GM12891 (cell line): ENCODE data around the gene CFAP58.
A peak's percentile ranks its signal among the peaks of the same experiment; 100 is the strongest.

Source experiments
- DNase-seq: peaks from one replicate; pipeline ENCODE4 v3.0.0; 2011; ENCODE audit warnings: low spot score; ENCODE audit not compliant: insufficient read length
- FAIRE-seq: peaks from 2 replicates; lab custom pipeline; 2011; peaks lifted over from hg19 to GRCh38; lab: Jason Lieb, UNC
- PAX5 ChIP-seq: IDR thresholded peaks from 2 replicates; pipeline ENCODE4 v1.6.1; 2011; ENCODE audit warnings: low read length, moderate library complexity, mild to moderate bottlenecking; ENCODE audit not compliant: insufficient read depth, severe bottlenecking
- POLR2A ChIP-seq: IDR thresholded peaks from 2 replicates; pipeline ENCODE4 v1.6.1; 2011; ENCODE audit warnings: low read depth, low read length, control low read depth
- POLR2AphosphoS5 ChIP-seq: IDR thresholded peaks from 2 replicates; pipeline ENCODE4 v1.6.1; 2011; ENCODE audit warnings: low read depth, low read length, control low read depth
- POU2F2 ChIP-seq: IDR thresholded peaks from 2 replicates; pipeline ENCODE4 v1.6.1; 2011; ENCODE audit warnings: low read depth, mild to moderate bottlenecking, control low read depth, low read length, moderate library complexity
- SPI1 ChIP-seq: IDR thresholded peaks from 2 replicates; pipeline ENCODE4 v1.6.1; 2011; ENCODE audit warnings: low read depth, low read length, control low read depth
- TAF1 ChIP-seq: IDR thresholded peaks from 2 replicates; pipeline ENCODE4 v1.6.1; 2011; ENCODE audit warnings: low read depth, low read length, control low read depth

Gene CFAP58

DNA sequence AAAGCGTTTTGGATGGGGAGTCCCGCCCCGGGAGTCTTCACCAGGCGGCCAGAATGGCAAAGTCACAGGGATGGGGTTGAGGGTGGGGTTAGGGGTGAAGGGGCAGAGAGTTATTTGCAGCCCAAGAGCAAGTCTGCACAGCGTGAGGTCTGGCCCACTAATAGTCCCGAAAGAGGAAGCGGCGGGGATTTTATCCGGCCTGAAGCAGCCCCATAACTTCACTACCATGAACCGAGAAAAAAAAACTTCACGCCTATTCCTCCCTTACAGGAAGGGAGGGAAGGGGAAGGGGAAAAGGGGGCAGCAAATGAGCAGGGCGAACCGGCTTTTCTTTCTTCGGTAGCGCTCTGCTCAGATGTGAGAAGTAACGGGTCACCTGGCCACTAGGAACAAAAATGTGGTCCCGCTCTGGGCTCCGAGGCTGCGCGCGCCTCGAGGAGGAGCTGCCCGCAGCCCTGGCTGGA, 16.1 kb upstream of the CFAP58 start:
- TF ChIP-seq POU2F2, result no peak
- TF ChIP-seq TAF1, result 0 out of 2 replicates have a peak, but pooled peaks have one; percentile 27
- peak; percentile 85 for TF ChIP-seq SPI1
- FAIRE-seq, result peak; percentile 41
- no peak for DNase-seq

- TF ChIP-seq POLR2A (peak; percentile 46; the same call in 1 of the 2 replicates), POU2F2 (no peak), SPI1 (no peak), TAF1 (0 out of 2 replicates have a peak, but pooled peaks have one; percentile 9), POLR2AphosphoS5 (no peak)
- FAIRE-seq, result no peak
- DNase-seq, result peak; percentile 58
Observed at GRCh38 chr10:104337985-104338735, 15.5 kb upstream of the CFAP58 start, which contains the start of gene ITPRIP. Gene ITPRIP, minus strand, starts transcription at chr10:104338465. Its CDS starts 22,414 bp downstream, at chr10:104316051.

DNA sequence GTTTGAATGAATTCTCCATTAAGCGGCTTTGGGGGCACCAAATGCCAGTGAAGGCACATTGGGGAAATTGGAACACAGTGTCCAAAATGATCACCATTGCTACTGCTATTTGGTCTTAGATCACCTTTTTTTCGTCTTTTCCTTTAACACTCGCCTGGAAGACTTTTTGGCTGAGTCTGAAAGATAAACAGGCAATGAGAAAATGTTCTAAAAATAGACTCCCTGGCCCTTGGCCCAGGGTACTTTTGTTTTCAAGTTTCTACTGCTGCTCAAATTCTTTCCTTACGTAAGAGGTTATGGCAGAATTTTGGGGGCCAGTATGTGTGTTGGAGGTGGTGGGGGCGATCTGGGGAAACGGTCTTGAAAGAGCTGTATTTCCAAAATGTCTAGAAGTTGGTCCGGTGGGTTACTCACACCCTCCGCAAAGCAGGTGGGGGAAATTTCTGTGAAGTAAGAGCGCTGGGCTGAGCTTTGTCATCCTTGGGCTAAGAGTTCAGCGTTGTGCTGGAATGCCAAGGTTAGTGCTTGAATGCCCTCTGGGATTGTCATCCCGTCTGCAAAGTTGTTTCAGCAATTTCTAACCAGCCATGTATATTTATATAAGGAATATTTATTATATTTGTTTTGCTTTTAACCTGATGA, 14.0 kb upstream of the CFAP58 start:
- no peak for FAIRE-seq
- DNase-seq, result no peak
- TF ChIP-seq TAF1 (no peak), PAX5 (no peak), POU2F2 (no peak), SPI1 (no peak), POLR2A (no peak), POLR2AphosphoS5 (no peak)

- DNase-seq (no peak), FAIRE-seq (no peak)
- no peak for TF ChIP-seq POLR2AphosphoS5
Observed at GRCh38 chr10:104340111-104340526, 13.5 kb upstream of the CFAP58 start.

- TF ChIP-seq POU2F2, result no peak
- no peak for TF ChIP-seq SPI1
- no peak for TF ChIP-seq POLR2AphosphoS5
- TF ChIP-seq POLR2A, result no peak
- TF ChIP-seq PAX5, result no peak
- TF ChIP-seq TAF1, result no peak
- FAIRE-seq (no peak), DNase-seq (no peak)
Observed at GRCh38 chr10:104340641-104341040, 13.0 kb upstream of the CFAP58 start.

DNA sequence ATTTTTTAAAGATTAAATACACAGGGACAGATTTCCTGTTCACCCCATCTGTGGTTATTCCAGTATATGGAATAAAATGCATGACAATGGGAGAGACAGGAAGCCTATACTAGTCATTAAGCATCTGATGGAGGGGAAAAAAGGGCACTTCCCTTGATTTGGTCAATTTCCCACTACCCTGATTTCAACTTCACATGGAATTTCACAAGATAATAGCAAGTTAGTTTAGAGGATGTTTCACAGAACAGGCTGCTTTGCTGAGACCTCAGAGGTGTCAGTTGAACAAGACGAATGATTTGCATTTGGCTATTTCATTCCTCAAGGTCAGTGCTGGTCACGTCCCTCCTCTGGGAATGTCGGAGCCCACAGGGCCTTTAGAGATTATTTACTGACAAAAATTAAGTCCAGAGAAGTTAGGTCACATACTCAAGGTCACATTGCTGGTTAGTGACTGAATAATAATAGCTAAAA, 10.7 kb upstream of the CFAP58 start:
- no peak for DNase-seq

DNA sequence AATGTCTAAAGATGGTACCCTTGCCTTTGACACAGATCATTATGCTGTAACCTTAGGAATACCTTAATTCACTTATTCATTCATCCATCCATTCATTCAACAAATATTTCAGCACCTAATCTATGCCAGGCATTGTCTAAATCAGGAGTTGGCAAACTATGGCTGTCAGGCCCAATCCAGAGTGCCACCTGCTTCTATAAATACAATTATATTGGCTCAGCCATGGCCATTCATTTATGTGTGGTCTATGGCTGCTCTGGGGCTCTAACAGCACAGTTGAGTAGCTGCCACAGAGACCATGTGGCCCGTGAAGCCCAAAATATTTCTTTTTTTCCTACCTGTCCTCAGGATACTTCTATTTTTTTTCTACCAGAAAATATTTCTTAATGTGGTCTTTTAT, 9.4 kb upstream of the CFAP58 start:
- DNase-seq, result no peak
- FAIRE-seq, result no peak
- TF ChIP-seq POLR2AphosphoS5 (no peak), TAF1 (no peak), PAX5 (no peak)

More for the DNA sequence above, 10.7 kb upstream of the CFAP58 start:
- no peak for TF ChIP-seq SPI1
- TF ChIP-seq POU2F2, result no peak
- TF ChIP-seq PAX5, result no peak
- TF ChIP-seq TAF1, result no peak
- TF ChIP-seq POLR2AphosphoS5, result no peak
- no peak for TF ChIP-seq POLR2A
- no peak for FAIRE-seq

GRCh38 chr10:104345515-104345914, 8.1 kb upstream of the CFAP58 start:
- TF ChIP-seq POU2F2 (no peak), POLR2AphosphoS5 (no peak), TAF1 (no peak), SPI1 (no peak), PAX5 (no peak)
- DNase-seq, result no peak
- FAIRE-seq, result no peak

- DNase-seq, result no peak
- TF ChIP-seq TAF1 (no peak), SPI1 (no peak), POLR2AphosphoS5 (no peak), PAX5 (no peak), POU2F2 (no peak), POLR2A (no peak)
- FAIRE-seq, result peak; percentile 26
Observed at GRCh38 chr10:104345941-104346340, 7.7 kb upstream of the CFAP58 start.
